HG03520 (cell line): ENCODE results near the gene BBLN.
"Not testable (repeated sequence)": the region's sequence is repeated elsewhere in the genome, so short reads cannot be mapped to it uniquely, and the experiment has no call there.

ENCODE experiments used
- ATAC-seq: cut with Tn5 transposase; IDR thresholded peaks from one replicate; pipeline ENCODE4 v1.9.1; 2021; ENCODE audit warnings: mild to moderate bottlenecking, moderate library complexity; ENCODE audit not compliant: unreplicated experiment

Gene BBLN

GRCh38 chr9:128124451-128124850, 35.6 kb upstream of the BBLN start:
- no peak for ATAC-seq

GRCh38 chr9:128124873-128125579, 35.0 kb upstream of the BBLN start:
- ATAC-seq = no peak

GRCh38 chr9:128125580-128126354, 34.3 kb upstream of the BBLN start:
- ATAC-seq = no peak

GRCh38 chr9:128127568-128127989, 32.5 kb upstream of the BBLN start, which contains the start of gene PTGES2:
TSS of gene PTGES2 (minus strand) at chr9:128127729. CDS start at chr9:128127717, 12 bp downstream.
- ATAC-seq = peak; percentile 41

- peak; percentile 57 for ATAC-seq
These were observed 31.9 kb upstream of the BBLN start for GRCh38 chr9:128127990-128128835.

- ATAC-seq = no peak
These were observed 31.1 kb upstream of the BBLN start for GRCh38 chr9:128128836-128129590.

- ATAC-seq = not testable (repeated sequence)
These were observed 30.0 kb upstream of the BBLN start for GRCh38 chr9:128129976-128130590.

- ATAC-seq = not testable (repeated sequence)
These were observed 29.4 kb upstream of the BBLN start for GRCh38 chr9:128130651-128131050.

- not testable (repeated sequence) for ATAC-seq
These were observed 28.7 kb upstream of the BBLN start for GRCh38 chr9:128131346-128131745.

- ATAC-seq = not testable (repeated sequence)
These were observed 27.9 kb upstream of the BBLN start for GRCh38 chr9:128132139-128132538.

- ATAC-seq = not testable (repeated sequence)
These were observed 24.5 kb upstream of the BBLN start for GRCh38 chr9:128135561-128135960.

GRCh38 chr9:128136816-128137793, 23.0 kb upstream of the BBLN start:
- no peak for ATAC-seq

GRCh38 chr9:128138001-128138400, 22.1 kb upstream of the BBLN start:
- ATAC-seq = no peak

- no peak for ATAC-seq
These were observed 20.4 kb upstream of the BBLN start for GRCh38 chr9:128139621-128140020.

- ATAC-seq = no peak
These were observed 18.5 kb upstream of the BBLN start for GRCh38 chr9:128141604-128142003.

GRCh38 chr9:128142061-128142460, 18.0 kb upstream of the BBLN start:
- no peak for ATAC-seq

GRCh38 chr9:128142596-128142995, 17.5 kb upstream of the BBLN start:
- ATAC-seq = no peak

- no peak for ATAC-seq
These were observed 16.4 kb upstream of the BBLN start for GRCh38 chr9:128143525-128144238.
